ENCODE measurements around the gene MRGPRF. TPM values are rescaled to one million over a fixed set of nuclear protein-coding genes. Genes with fewer than 3 reads are reported as not detected.

Gene MRGPRF
- total RNA-seq, 1 experiment from 2014 or later, result 0.76 TPM

- H3K27ac ChIP-seq (ENCODE audit: low read depth, low read length), result no peak overlapping the region
- DNase-seq (ENCODE audit: low read depth, low spot score) (no peak), ATAC-seq (no peak)
- H3K79me2 ChIP-seq (ENCODE audit: insufficient read depth, low read length), result no peaks in the 10 kb centered on the region
- CTCF ChIA-PET, result no interaction called here
- no peaks in the 10 kb centered on the region for H3K36me3 ChIP-seq (ENCODE audit: control insufficient read depth in 1 of 2, insufficient read depth in 2 of 2, low read length in 2 of 2)
- no peak overlapping the region for H2AFZ ChIP-seq (ENCODE audit: low read depth, low read length, poor library complexity, severe bottlenecking)
- H3K27me3 ChIP-seq (ENCODE audit: insufficient read depth, low read length), result no peaks in the 10 kb centered on the region
- BruUV-seq (replicated peaks), result no TSS peak
- peaks cover 0 to 3% of the 10 kb centered on the region in 2 experiments; a peak in 1 of 4 replicates for H3K9me3 ChIP-seq (ENCODE audit: control insufficient read depth in 1 of 2, insufficient read depth in 1 of 2, low read depth in 1 of 2, low read length in 2 of 2)
- H3K4me3 ChIP-seq (replicated peaks in 1 of 2; ENCODE audit: low read depth in 1 of 2, low read length in 2 of 2), result no peak overlapping the region
- RAD21 ChIA-PET (ENCODE audit: low non-redundant PET in 1 of 2, low total read pairs in 2 of 2, uncharacterized antibody in 2 of 2, unreplicated experiment in 2 of 2), result no interaction called here
- no peaks in the 10 kb centered on the region for H4K20me1 ChIP-seq (ENCODE audit: insufficient read depth)
- no peak overlapping the region for H3K4me2 ChIP-seq (ENCODE audit: low read length)
- no peak overlapping the region for H3K9ac ChIP-seq (ENCODE audit: low read length)
- peaks cover 0 to 5% of the 10 kb centered on the region in 2 experiments; a peak in 1 of 4 replicates for H3K4me1 ChIP-seq (ENCODE audit: control insufficient read depth in 1 of 2, insufficient read depth in 2 of 2, low read length in 2 of 2)
- POLR2A ChIA-PET, result no interaction called here
- TF ChIP-seq EZH2 (IDR thresholded peaks at IDR 0.05) (no peak), YY1 (IDR thresholded peaks at IDR 0.05; ENCODE audit: extremely low read depth, insufficient replicate concordance, low read depth, low read length) (no peak), SRF (IDR thresholded peaks at IDR 0.05; ENCODE audit: low read depth) (no peak), CBX3 (IDR thresholded peaks at IDR 0.05; ENCODE audit: low read depth) (no peak), CEBPB (IDR thresholded peaks at IDR 0.05; ENCODE audit: low read depth) (no peak), ZBTB33 (IDR thresholded peaks at IDR 0.05; ENCODE audit: extremely low read depth, insufficient replicate concordance, low read length) (no peak), EGR1 (IDR thresholded peaks at IDR 0.05; ENCODE audit: low read depth) (no peak), SP1 (IDR thresholded peaks at IDR 0.05; ENCODE audit: low read depth) (no peak), ATF3 (IDR thresholded peaks at IDR 0.05) (no peak), FOSL1 (IDR thresholded peaks at IDR 0.05; ENCODE audit: low read depth) (no peak), MAX (IDR thresholded peaks at IDR 0.05) (no peak), SIN3A (IDR thresholded peaks at IDR 0.05; ENCODE audit: low read depth) (no peak), JUND (IDR thresholded peaks at IDR 0.05) (no peak), REST (IDR thresholded peaks at IDR 0.05; ENCODE audit: low read depth) (no peak), ZNF274 (IDR thresholded peaks at IDR 0.05; ENCODE audit: low read depth, low read length) (no peak)
- intact Hi-C loops (cut with micrococcal nuclease), result no loop called here
- H3K9me2 ChIP-seq (ENCODE audit: insufficient read depth), result no peaks in the 10 kb centered on the region
Observed at GRCh38 chr11:68978626-68978930, 34.5 kb downstream of the MRGPRF start.
